H1 (cell line): ENCODE data around the gene MS4A6A. TPM values are rescaled to one million over a fixed set of nuclear protein-coding genes. Genes with fewer than 3 reads are reported as not detected.

Experiments used
- CTCF ChIA-PET: fragments of 300-600 bp; sonication (Branson Sonifier 250); formaldehyde crosslinking; loops from one replicate; lab custom pipeline; 2021; ENCODE audit not compliant: partially characterized antibody; lab: Charles Lee
- POLR2A ChIA-PET: fragments of 300-600 bp; sonication (Branson Sonifier 250); formaldehyde crosslinking; loops from one replicate; lab custom pipeline; 2021; ENCODE audit warnings: inconsistent platforms; ENCODE audit not compliant: partially characterized antibody; lab: Charles Lee
- DNase-seq, 2 experiments: peaks; one replicate each; pipeline versions ENCODE4 v3.0.0 to v3.0.0-alpha.2; 2010 to 2022; ENCODE audit warnings: low spot score in 2 of 2, low read depth in 1 of 2, mixed read lengths in 1 of 2
- FAIRE-seq: peaks from 2 replicates; lab custom pipeline; 2011; peaks lifted over from hg19 to GRCh38; lab: Jason Lieb, UNC
- H2AFZ ChIP-seq: 2 replicates; pipeline ENCODE4 v1.8.1; 2012; ENCODE audit warnings: low read length, inconsistent platforms
- H2AK5ac ChIP-seq: 2 replicates; pipeline ENCODE4 v1.6.1; 2013; ENCODE audit warnings: low read depth, low read length
- H2BK120ac ChIP-seq: replicated peaks from 2 replicates; pipeline ENCODE3; 2013; ENCODE audit warnings: low read depth, low read length, inconsistent platforms
- H2BK12ac ChIP-seq: 2 replicates; pipeline ENCODE4 v1.6.1; 2013; ENCODE audit warnings: low read depth, low read length
- H2BK15ac ChIP-seq: 2 replicates; pipeline ENCODE4 v1.6.1; 2013; ENCODE audit warnings: low read length
- H2BK20ac ChIP-seq: 2 replicates; pipeline ENCODE4 v1.6.1; 2013; ENCODE audit warnings: low read length
- H2BK5ac ChIP-seq: 2 replicates; pipeline ENCODE4 v1.6.1; 2013; ENCODE audit warnings: low read depth, low read length
- H3K14ac ChIP-seq: 2 replicates; pipeline ENCODE4 v1.6.1; 2013; ENCODE audit warnings: inconsistent platforms; ENCODE audit not compliant: insufficient read length
- H3K18ac ChIP-seq: 2 replicates; pipeline ENCODE4 v1.6.1; 2013; ENCODE audit warnings: low read length; ENCODE audit errors: extremely low read depth
- H3K23ac ChIP-seq: 2 replicates; pipeline ENCODE4 v1.6.1; 2013; ENCODE audit warnings: inconsistent platforms; ENCODE audit not compliant: insufficient read length
- H3K23me2 ChIP-seq: 2 replicates; pipeline ENCODE4 v1.6.1; 2013; ENCODE audit warnings: low read depth, low read length
- H3K27ac ChIP-seq: 2 replicates; pipeline ENCODE4 v1.6.1; 2011; ENCODE audit warnings: low read depth, low read length, inconsistent platforms
- H3K27me3 ChIP-seq, 4 experiments: replicated peaks in 1 of 4; 1 replicate in 1 of 4; 2 replicates in 3 of 4; pipeline versions ENCODE4 v1.6.1 to v1.8.1; 2011 to 2013; ENCODE audit warnings: low read length in 3 of 4, mild to moderate bottlenecking in 3 of 4, inconsistent platforms in 2 of 4, mixed read lengths in 2 of 4, moderate library complexity in 1 of 4; ENCODE audit not compliant: control insufficient read depth in 3 of 4, insufficient read depth in 3 of 4; ENCODE audit errors: extremely low read depth in 1 of 4
- H3K36me3 ChIP-seq, 4 experiments: 2 replicates each; pipeline versions ENCODE4 v1.6.1 to v1.8.1; 2011 to 2013; ENCODE audit warnings: mild to moderate bottlenecking in 4 of 4, low read length in 3 of 4, moderate library complexity in 2 of 4, control low read depth in 1 of 4, inconsistent platforms in 1 of 4; ENCODE audit not compliant: insufficient read depth in 4 of 4, control insufficient read depth in 2 of 4
- H3K4ac ChIP-seq: replicated peaks from 2 replicates; pipeline ENCODE3; 2013; ENCODE audit warnings: low read length, low read depth, mixed read lengths, inconsistent platforms; ENCODE audit not compliant: insufficient read length
- H3K4me1 ChIP-seq, 4 experiments: replicated peaks in 1 of 4; 1 replicate in 1 of 4; 2 replicates in 3 of 4; pipeline versions ENCODE4 v1.6.1 to v1.8.1; 2011 to 2013; ENCODE audit warnings: low read length in 3 of 4, inconsistent platforms in 2 of 4, mixed read lengths in 1 of 4; ENCODE audit not compliant: insufficient read depth in 4 of 4, control insufficient read depth in 3 of 4
- H3K4me2 ChIP-seq, 2 experiments: 2 replicates each; pipeline versions ENCODE4 v1.6.1 to v1.8.1; 2011 to 2013; ENCODE audit warnings: low read depth in 2 of 2, low read length in 2 of 2, control low read depth in 1 of 2, inconsistent platforms in 1 of 2, mild to moderate bottlenecking in 1 of 2; ENCODE audit not compliant: insufficient read depth in 1 of 2
- H3K4me3 ChIP-seq, 4 experiments: fragments of 200-600, 300-600 bp in 1 of 4; sonication (generic), shearing (Covaris generic), sonication (Bioruptor Twin) in 1 of 4; 2 replicates each; pipeline versions ENCODE4 v1.5.1 to v1.8.1; 2011 to 2016; ENCODE audit warnings: low read length in 4 of 4, low read depth in 3 of 4, control low read depth in 2 of 4, inconsistent platforms in 2 of 4, mild to moderate bottlenecking in 2 of 4, mixed read lengths in 1 of 4, moderate library complexity in 1 of 4; ENCODE audit not compliant: insufficient read depth in 2 of 4; ENCODE audit errors: extremely low read depth in 1 of 4
- H3K56ac ChIP-seq: replicated peaks from 2 replicates; pipeline ENCODE3; 2013; ENCODE audit warnings: low read depth, mild to moderate bottlenecking, mixed read lengths, low read length, inconsistent platforms; ENCODE audit not compliant: insufficient read length
- H3K79me1 ChIP-seq: 2 replicates; pipeline ENCODE4 v1.6.1; 2013; ENCODE audit warnings: low read depth, low read length, control low read depth
- H3K79me2 ChIP-seq, 2 experiments: 2 replicates each; pipeline versions ENCODE4 v1.6.1 to v1.8.1; 2012 to 2013; ENCODE audit warnings: low read length in 2 of 2, mild to moderate bottlenecking in 2 of 2, inconsistent platforms in 1 of 2; ENCODE audit not compliant: insufficient read depth in 2 of 2, control insufficient read depth in 1 of 2
- H3K9ac ChIP-seq, 4 experiments: replicated peaks in 1 of 4; 1 replicate in 1 of 4; 2 replicates in 3 of 4; pipeline versions ENCODE4 v1.6.1 to v1.8.1; 2011 to 2013; ENCODE audit warnings: low read depth in 3 of 4, low read length in 3 of 4, control low read depth in 2 of 4, mild to moderate bottlenecking in 2 of 4, moderate library complexity in 2 of 4, inconsistent platforms in 1 of 4; ENCODE audit errors: extremely low read depth in 1 of 4
- H3K9me3 ChIP-seq, 2 experiments: 2 replicates each; pipeline versions ENCODE4 v1.6.1 to v1.8.1; 2012 to 2013; ENCODE audit warnings: mild to moderate bottlenecking in 2 of 2, moderate library complexity in 2 of 2, control low read depth in 1 of 2, inconsistent platforms in 1 of 2, low read depth in 1 of 2, low read length in 1 of 2, mixed read lengths in 1 of 2; ENCODE audit not compliant: insufficient read depth in 2 of 2
- H4K20me1 ChIP-seq, 2 experiments: replicated peaks in 1 of 2; 2 replicates each; pipeline versions ENCODE3 to v1.8.1; 2011 to 2013; ENCODE audit warnings: inconsistent platforms in 2 of 2, low read length in 2 of 2, mild to moderate bottlenecking in 1 of 2; ENCODE audit not compliant: insufficient read depth in 2 of 2, control insufficient read depth in 1 of 2
- H4K5ac ChIP-seq: 2 replicates; pipeline ENCODE4 v1.6.1; 2013; ENCODE audit warnings: low read length, low read depth, mixed read lengths, inconsistent platforms; ENCODE audit not compliant: insufficient read length
- H4K8ac ChIP-seq: 2 replicates; pipeline ENCODE4 v1.8.0; 2013; ENCODE audit warnings: mild to moderate bottlenecking, moderate library complexity, low read length, inconsistent platforms; ENCODE audit not compliant: insufficient read depth; ENCODE audit errors: extremely low read depth
- H4K91ac ChIP-seq: replicated peaks from 2 replicates; pipeline ENCODE3; 2013; ENCODE audit warnings: low read length, mixed read lengths, inconsistent platforms; ENCODE audit not compliant: insufficient read length
- SIN3A ChIP-seq, 2 experiments: IDR thresholded peaks in 1 of 2; conservative IDR thresholded peaks in 1 of 2; 2 replicates each; pipeline ENCODE4 v1.6.1; 2011 to 2012; ENCODE audit warnings: low read length in 2 of 2, improper control_type of control experiment in 1 of 2, low read depth in 1 of 2, mild to moderate bottlenecking in 1 of 2
- WGBS, 2 experiments: shearing (Covaris generic) in 1 of 2; methylation state at CpG; one replicate each; pipeline versions ENCODE4 v1.1.6 to v1.1.7; 2013 to 2015; ENCODE audit warnings: low lambda C conversion rate in 2 of 2, mixed read lengths in 2 of 2, inconsistent platforms in 1 of 2, low coverage in 1 of 2, missing lambda C conversion rate in 1 of 2; ENCODE audit not compliant: insufficient replicate concordance in 2 of 2, insufficient coverage in 1 of 2, insufficient read length in 1 of 2; ENCODE audit errors: extremely low coverage in 1 of 2, missing lambda C conversion rate in 1 of 2; 5-methylcytosine and 5-hydroxymethylcytosine counted together
- polyA plus RNA-seq, 7 experiments: library from polyadenylated mRNA; depleted of rRNA in 3 of 7; stranded (reverse) in 5 of 7; unstranded in 2 of 7; fragments of >200 nt in 5 of 7; fragments of 200-250 nt in 2 of 7; gene quantifications; 1 replicate in 5 of 7; 2 replicates in 1 of 7; 4 replicates in 1 of 7; pipeline versions ENCODE4 v1.2.1 to v1.2.3, GENCODE V29; 2011 to 2013; ENCODE audit warnings: missing spikeins in 2 of 7, mixed read lengths in 2 of 7
- total RNA-seq: library from RNA; stranded (reverse); fragmentation: NEBNext Ultra II Directional; extraction: Animal tissue kit (Norgen Biotek cat#: 25700); gene quantifications from 2 replicates; pipeline ENCODE4 v1.2.1, GENCODE V29; 2021

The MS4A6A gene
- total and polyA plus RNA-seq, 2 of the 8 experiments (the other 6 are each of a cell fraction or from before 2014, with no cell fraction given): not detected

DNA sequence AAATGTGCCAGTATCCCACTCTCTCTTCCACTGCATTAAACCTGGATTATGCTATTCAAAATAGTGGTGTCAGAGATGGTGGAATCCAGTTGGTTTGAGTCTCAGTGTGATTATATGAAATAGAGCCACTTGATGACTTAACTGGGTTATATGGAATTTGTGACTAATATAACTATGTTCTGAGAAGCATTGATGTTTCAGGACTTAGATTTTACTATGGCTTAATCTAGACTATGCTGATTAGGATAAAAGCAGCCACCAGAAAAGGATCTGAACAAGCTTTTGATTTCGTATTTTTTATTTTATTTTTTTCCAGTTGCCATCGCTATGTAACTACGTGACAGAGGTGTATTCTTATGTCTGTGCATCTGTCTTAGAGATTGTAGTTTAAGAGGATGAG lies 39.1 kb downstream of the MS4A6A start:
- Histone ChIP-seq H4K91ac (no peak overlapping the region), H3K27ac (no peak overlapping the region), H2BK12ac (no peak overlapping the region), H2AFZ (no peak overlapping the region), H3K23me2 (no peaks in the 10 kb centered on the region), H2BK20ac (no peak overlapping the region), H3K9ac (peak overlapping the region in 1 of 4 experiments; percentile 34; a peak in 1 of 7 replicates), H3K79me2 (no peaks in the 10 kb centered on the region), H3K27me3 (no peaks in the 10 kb centered on the region), H2BK5ac (no peak overlapping the region), H3K4ac (no peak overlapping the region), H4K20me1 (no peaks in the 10 kb centered on the region), H2BK15ac (no peak overlapping the region), H4K8ac (no peak overlapping the region), H4K5ac (no peak overlapping the region), H3K14ac (no peak overlapping the region), H2AK5ac (no peak overlapping the region), H2BK120ac (no peak overlapping the region), H3K36me3 (no peaks in the 10 kb centered on the region), H3K4me3 (no peak overlapping the region), H3K23ac (no peak overlapping the region), H3K56ac (no peak overlapping the region), H3K4me2 (no peak overlapping the region), H3K79me1 (no peaks in the 10 kb centered on the region), H3K9me3 (no peaks in the 10 kb centered on the region; a peak in 1 of 4 replicates), H3K18ac (no peak overlapping the region), H3K4me1 (no peaks in the 10 kb centered on the region)
- ChIA-PET CTCF (no interaction called here), POLR2A (no interaction called here)
- WGBS, 2 experiments: 88% methylated on average over 3 of the region's 3 CpGs; no CpG with 5 or more reads in 1 of the 2 experiments
- DNase-seq (no peak), FAIRE-seq (no peak)
- no peak for TF ChIP-seq SIN3A (conservative IDR thresholded peaks at IDR 0.05 in 1 of 2, IDR thresholded peaks at IDR 0.05 in 1 of 2; ENCODE audit: low read depth in 1 of 2, low read length in 2 of 2)
